Lower leg skin (tissue), 4 donors: ENCODE results near the gene OR6S1. TPM values are rescaled to one million over a fixed set of nuclear protein-coding genes. Genes with fewer than 3 reads are reported as not detected.

Experiments
- DNase-seq, 2 donors: peaks; one replicate each; pipeline ENCODE4 v3.0.0-alpha.2; 2019; ENCODE audit warnings: low spot score in 2 of 2
- H3K4me3 ChIP-seq: fragments of 200-600 bp; sonication (generic); 2 replicates; pipeline ENCODE4 v1.5.1; 2017; ENCODE audit warnings: mild to moderate bottlenecking, low read depth; ENCODE audit not compliant: poor library complexity, severe bottlenecking
- CTCF ChIP-seq, 3 donors: fragments of 450-650 bp; IDR thresholded peaks; one replicate each; pipeline ENCODE4 v1.5.1; 2016; ENCODE audit warnings: antibody characterized with exemption in 3 of 3, mild to moderate bottlenecking in 3 of 3, moderate library complexity in 2 of 3
- POLR2A ChIP-seq, 2 donors: fragments of 450-650 bp; IDR thresholded peaks; one replicate each; pipeline ENCODE4 v1.6.1; 2016 to 2017; ENCODE audit warnings: antibody characterized with exemption in 2 of 2, mild to moderate bottlenecking in 1 of 2, moderate library complexity in 1 of 2
- WGBS, 2 donors: methylation state at CpG; one replicate each; pipeline ENCODE4 v1.1.5; 2018; 5-methylcytosine and 5-hydroxymethylcytosine counted together
- intact Hi-C: fragments of 100-400 bp; cut with DNase I; formaldehyde crosslinking; loops from one replicate; pipeline ENCODE4 v1.15.0; 2023; ENCODE audit warnings: low total_unique reads
- total RNA-seq, 4 donors: library from RNA; depleted of rRNA; stranded (reverse); fragments of >200 nt; gene quantifications; one replicate each; pipeline ENCODE4 v1.1.0, GENCODE V29; 2016

OR6S1 gene
- total RNA-seq, 4 donors from 2014 or later, result not detected

- peak; percentile 83 to 91 for DNase-seq
- H3K4me3 ChIP-seq, result peak overlapping the region; percentile 70
- intact Hi-C loops, result loop anchor here (5.0 kb wide), 2 partner anchors 78 to 277 kb away; partner anchors contain the start of genes ANG and CCNB1IP1
- WGBS, 2 donors, result 1% methylated on average over 44 of the region's 44 CpGs
- peak in 2 of 3 donors; percentile 15 to 81 for TF ChIP-seq CTCF (IDR thresholded peaks at IDR 0.05)
- no peak for TF ChIP-seq POLR2A (IDR thresholded peaks at IDR 0.05)
Observed at GRCh38 chr14:20609215-20610001, 32.1 kb downstream of the OR6S1 start.

- WGBS, 2 donors, result 67 to 71% methylated on average over 7 of the region's 7 CpGs
- intact Hi-C loops, result no loop called here
- DNase-seq, result no peak
- TF ChIP-seq CTCF (IDR thresholded peaks at IDR 0.05) (no peak), POLR2A (IDR thresholded peaks at IDR 0.05) (no peak)
- no peak overlapping the region for H3K4me3 ChIP-seq
Observed at GRCh38 chr14:20608383-20609110, 32.9 kb downstream of the OR6S1 start.

- TF ChIP-seq POLR2A (IDR thresholded peaks at IDR 0.05) (no peak), CTCF (IDR thresholded peaks at IDR 0.05) (no peak)
- intact Hi-C loops, result no loop called here
- no peak for DNase-seq
- H3K4me3 ChIP-seq, result no peak overlapping the region
- 66 to 76% methylated on average over 5 of the region's 5 CpGs for WGBS, 2 donors
Observed at GRCh38 chr14:20607617-20608016, 33.9 kb downstream of the OR6S1 start.

GRCh38 chr14:20606902-20607242 lies 34.6 kb downstream of the OR6S1 start:
- no peak for TF ChIP-seq CTCF (IDR thresholded peaks at IDR 0.05)
- TF ChIP-seq POLR2A (IDR thresholded peaks at IDR 0.05), result no peak
- WGBS, 2 donors, result 74% methylated on average over 2 of the region's 2 CpGs
- DNase-seq, result no peak
- H3K4me3 ChIP-seq, result no peak overlapping the region
- intact Hi-C loops, result no loop called here

GRCh38 chr14:20606190-20606901 lies 35.1 kb downstream of the OR6S1 start:
- intact Hi-C loops, result no loop called here
- no peak overlapping the region for H3K4me3 ChIP-seq
- TF ChIP-seq CTCF (IDR thresholded peaks at IDR 0.05) (no peak), POLR2A (IDR thresholded peaks at IDR 0.05) (no peak)
- no peak for DNase-seq
- WGBS, 2 donors, result 45 to 56% methylated on average over 8 of the region's 8 CpGs
